GM13976 (cell line): ENCODE measurements around the gene SLC43A2.

Experiments used
- DNase-seq: peaks from one replicate; pipeline ENCODE4 v3.0.0; 2012; ENCODE audit warnings: low spot score
- CTCF ChIP-seq: IDR thresholded peaks from 2 replicates; pipeline ENCODE4 v1.5.1; 2012; ENCODE audit warnings: borderline replicate concordance, mild to moderate bottlenecking; ENCODE audit not compliant: insufficient read depth; ENCODE audit errors: extremely low read depth, missing control alignments, control extremely low read depth
- in situ Hi-C: fragments of 300-500 bp; cut with MboI; formaldehyde crosslinking; loops from one replicate; pipeline ENCODE4 v1.12.0; 2022; ENCODE audit warnings: low sequenced_read_pairs, mixed read lengths, inconsistent platforms; ENCODE audit not compliant: unreplicated experiment

SLC43A2 gene

DNA sequence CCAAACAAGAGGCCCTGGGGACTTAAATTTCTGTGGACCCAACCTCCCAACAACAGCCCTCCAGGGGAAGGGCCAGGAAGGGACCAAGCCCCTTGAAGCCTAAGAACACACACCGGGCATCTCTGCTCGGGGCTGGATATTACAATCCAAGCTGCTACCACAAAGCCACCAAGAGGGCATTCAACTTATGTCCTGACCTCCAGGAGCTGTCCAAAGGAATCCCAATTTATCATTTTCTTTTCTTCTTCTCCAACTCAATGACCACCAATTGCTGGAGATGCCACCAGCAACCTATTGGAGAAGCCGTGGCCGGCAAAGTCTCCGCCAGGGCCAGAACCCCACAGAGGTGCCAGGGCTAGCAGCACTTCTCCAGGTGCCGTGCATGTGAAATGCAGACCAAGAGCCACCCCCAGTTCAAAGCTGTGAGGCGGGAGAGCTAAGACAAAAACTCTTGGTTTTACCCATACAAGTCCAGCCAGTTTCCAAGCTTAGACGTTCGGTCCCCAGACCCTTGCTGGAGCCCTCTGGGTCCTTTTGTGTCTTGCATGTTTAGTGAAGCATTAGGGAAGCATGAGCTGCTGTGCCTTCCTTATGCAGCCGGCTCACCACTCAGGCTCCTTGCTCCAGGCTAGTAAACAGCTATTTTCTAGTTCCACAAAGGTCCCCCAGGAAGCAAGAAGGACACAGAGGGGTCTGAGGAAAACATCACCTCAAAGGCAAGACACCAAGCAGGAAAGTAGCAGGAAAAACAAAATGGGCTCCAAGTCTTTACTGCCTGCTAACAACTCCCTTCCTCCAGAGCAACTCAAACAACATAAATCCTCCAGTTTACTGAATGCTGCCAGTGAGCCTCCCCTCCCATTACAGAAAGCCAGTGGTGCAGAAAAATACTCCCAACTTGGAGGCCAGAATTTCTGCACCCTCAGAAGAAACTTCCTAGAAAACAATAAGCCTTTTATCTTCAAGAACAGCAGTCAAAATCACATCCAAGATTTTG lies 69.3 kb downstream of the SLC43A2 start:
- no peak for DNase-seq
- in situ Hi-C loops: no loop called here
- TF ChIP-seq CTCF: no peak

- TF ChIP-seq CTCF: no peak
- DNase-seq: no peak
- in situ Hi-C loops: no loop called here
Measured at GRCh38 chr17:1558401-1558800, 70.2 kb downstream of the SLC43A2 start.

DNA sequence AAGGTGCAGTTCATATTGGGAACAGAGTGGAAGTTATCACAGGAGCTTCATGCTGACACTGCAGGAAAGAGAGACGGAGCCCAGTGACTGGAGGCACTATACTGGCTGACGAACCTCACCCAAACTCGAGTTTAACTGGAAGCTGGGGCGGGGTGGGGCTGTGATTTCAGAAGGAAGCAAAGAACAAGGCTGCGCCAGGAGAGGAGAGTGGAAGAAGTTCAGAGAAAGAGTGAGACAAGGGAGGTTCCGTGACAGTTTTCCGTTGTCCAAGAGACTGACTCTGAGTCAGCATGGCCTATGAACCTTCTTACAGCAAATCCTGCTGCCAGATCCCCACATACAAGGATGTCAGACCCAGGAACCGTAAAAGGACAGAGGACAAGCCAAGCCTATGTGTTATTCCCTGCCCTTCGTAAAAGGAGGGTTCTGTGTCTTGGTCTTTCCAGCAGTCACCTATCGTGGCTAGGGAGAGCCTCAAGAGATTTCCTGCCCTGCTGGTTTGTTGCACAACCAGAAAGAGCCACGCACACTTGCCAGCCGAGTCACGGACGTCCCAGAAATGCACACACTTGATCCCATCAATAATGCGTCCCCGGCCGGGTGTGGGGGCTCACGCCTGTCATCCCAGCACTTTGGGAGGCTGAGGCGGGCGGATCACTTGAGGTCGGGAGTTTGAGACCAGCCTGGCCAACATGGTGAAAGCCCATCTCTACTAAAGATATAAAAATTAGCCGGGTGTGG lies 71.1 kb downstream of the SLC43A2 start:
- no peak for TF ChIP-seq CTCF
- DNase-seq: no peak
- in situ Hi-C loops: no loop called here

GRCh38 chr17:1555651-1556471 lies 72.8 kb downstream of the SLC43A2 start:
- in situ Hi-C loops: no loop called here
- no peak for TF ChIP-seq CTCF
- peak; percentile 57 for DNase-seq

DNA sequence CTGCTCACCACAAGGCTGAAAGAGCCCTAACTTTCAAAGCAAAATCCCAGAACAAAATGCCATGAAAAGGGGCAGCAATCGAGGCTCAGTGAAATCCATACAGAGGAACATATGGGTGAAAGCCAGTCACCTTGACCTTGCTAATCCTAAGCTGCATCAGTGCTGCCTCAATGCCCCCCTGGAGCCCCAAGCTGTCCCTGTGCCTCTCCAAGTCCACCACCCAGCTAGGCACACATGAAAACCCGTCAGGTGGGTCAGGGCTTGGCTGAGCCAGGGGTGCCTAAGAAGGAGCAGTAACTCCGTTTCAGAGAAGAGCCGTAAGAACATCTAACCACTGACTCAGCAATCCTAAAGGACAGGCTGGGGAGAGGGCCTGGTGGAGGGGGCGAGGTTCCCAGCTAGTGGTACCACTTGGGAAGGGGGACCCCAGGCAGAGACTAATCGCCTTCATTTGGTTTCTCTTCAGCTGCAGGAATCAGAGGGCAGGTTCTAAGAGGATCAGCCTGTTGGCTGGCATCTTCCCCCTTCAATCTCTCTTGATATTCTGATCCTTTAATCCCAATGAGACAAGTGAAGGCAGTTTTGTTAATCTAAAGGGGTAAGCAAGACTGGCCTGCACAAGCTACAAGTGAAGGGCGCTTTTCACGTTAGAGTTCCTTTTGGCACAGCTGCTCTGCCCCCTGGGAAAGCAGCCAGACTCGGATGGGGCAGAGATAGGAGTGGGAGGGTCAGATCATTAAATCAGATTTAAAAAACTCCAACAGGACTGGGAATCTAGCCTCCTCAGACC lies 73.7 kb downstream of the SLC43A2 start:
- no peak for TF ChIP-seq CTCF
- no peak for DNase-seq
- in situ Hi-C loops: no loop called here
